GM18858 (cell line): ENCODE results near the gene L3MBTL1.
"Not testable (repeated sequence)": the region's sequence is repeated elsewhere in the genome, so short reads cannot be mapped to it uniquely, and the experiment has no call there.

Source experiments
- ATAC-seq: cut with Tn5 transposase; IDR thresholded peaks from one replicate; pipeline ENCODE4 v1.9.1; 2021; ENCODE audit not compliant: unreplicated experiment

The L3MBTL1 gene

GRCh38 chr20:43502021-43502420 lies 5.5 kb upstream of the L3MBTL1 start:
- ATAC-seq: not testable (repeated sequence)

GRCh38 chr20:43506238-43506637 lies 1.3 kb upstream of the L3MBTL1 start:
- no peak for ATAC-seq

- no peak for ATAC-seq
Measured at GRCh38 chr20:43508106-43508505, 609 bp downstream of the L3MBTL1 start.

DNA sequence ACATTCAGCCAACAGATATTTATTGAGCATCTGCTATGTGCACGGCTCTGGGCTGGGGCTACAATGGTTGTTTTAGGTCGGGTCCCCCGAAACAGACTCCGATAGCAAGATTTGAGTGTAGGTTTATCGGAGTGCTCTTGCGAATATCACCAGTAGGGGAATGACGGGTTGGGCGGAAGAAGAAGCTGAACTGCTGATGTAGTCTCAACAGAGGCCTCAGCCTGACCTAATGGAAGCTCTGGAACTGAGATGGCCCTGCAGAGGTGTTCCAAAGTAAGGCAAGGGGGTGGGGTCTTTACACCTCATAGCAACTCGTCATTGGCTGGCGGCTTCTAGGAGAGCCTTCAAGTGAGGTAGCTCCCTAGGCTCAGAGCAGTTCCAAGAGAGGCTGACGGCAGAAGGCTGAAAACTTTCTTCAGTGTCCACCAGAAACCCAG lies 1.1 kb downstream of the L3MBTL1 start:
- ATAC-seq: no peak

GRCh38 chr20:43511879-43512278 lies 4.4 kb downstream of the L3MBTL1 start:
- no peak for ATAC-seq

DNA sequence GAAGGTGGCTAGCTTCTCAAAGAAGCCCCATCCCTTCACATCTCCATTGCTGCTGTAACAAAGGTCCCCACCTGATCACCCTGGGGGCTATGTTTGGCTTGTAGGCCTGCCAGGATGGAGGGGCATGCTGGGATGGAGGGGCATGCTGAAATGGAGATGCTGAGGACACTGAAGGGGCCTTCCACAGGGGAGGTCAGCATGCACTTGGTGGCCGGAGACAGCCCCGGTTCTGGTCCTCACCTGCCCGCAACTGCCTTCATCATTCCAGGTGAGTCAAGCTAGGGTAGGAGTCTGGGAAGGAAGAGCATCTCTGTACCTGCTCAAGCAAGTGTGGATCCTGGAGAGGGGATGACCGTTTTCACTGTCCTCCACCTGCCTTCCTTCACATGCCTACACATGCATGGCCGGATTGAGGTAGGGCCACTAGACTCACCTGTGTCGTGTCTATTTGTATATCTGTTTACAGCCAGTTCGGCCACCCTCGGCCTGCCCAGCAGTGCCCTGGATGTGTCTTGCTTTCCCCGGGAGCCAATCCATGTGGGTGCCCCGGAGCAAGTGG lies 6.0 kb downstream of the L3MBTL1 start:
- no peak for ATAC-seq

DNA sequence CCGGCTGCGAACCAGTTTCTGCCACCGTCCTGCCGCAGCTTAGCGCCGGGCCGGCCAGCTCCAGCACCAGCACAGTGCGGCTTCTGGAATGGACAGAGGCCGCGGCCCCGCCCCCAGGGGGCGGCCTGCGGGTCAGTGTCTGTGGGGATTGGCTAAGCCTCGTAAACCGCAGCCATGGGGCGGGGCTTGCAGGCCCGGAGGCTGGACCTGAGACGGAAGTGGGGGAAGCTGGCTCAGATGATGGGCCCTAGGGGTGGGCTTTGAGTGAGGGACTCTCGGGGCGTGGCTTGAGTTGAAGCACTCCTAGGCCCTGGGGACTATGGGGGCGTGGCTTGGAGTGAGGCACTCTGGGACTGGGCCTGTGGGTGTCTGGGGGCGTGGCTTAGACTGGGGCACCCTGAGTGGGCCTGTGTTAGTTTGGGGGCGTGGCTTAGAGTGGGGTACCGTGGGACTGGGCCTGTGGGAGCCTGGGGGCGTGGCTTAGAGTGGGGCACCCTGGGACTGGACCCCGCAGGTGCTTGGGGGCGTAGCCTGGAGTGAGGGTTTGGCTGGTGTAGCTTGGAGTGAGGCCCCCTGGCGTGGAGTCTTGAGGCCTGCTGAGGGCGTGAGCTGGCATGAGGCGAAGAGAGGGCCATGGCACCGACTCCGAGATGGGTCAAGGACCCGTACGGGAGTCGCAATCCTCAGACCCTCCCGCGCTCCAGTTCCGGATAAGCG lies 6.6 kb downstream of the L3MBTL1 start:
- ATAC-seq: peak; percentile 76

- ATAC-seq: no peak
Measured at GRCh38 chr20:43514648-43514999, 7.1 kb downstream of the L3MBTL1 start.

GRCh38 chr20:43515628-43516027 lies 8.1 kb downstream of the L3MBTL1 start:
- no peak for ATAC-seq

DNA sequence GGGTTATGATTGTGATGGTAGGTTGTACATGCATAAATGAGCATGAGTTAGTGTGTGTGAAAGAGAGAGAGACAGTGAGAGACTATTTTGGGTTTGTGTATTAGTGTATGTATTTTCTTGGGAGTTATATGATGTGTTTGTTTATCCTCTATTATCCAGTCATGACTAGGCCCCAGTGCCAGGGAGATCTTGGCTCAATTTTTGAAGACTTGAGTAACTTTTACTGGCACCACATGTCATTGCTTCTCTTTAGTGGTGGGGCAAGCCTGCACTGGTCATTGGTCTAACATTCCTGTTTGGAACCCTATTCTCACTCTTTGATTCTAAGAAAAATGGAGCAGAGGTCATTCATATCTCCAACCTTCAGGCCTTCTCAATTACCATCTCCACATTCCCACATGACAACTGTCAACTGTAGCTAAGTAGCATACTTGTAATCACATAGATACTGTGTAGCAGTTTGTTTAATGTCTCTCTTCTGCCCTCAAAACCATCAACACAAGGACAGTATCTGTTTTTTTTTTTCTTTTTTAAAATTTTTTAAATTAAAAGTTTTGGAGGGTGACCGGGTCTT lies 8.8 kb downstream of the L3MBTL1 start:
- ATAC-seq: no peak

- ATAC-seq: no peak
Measured at GRCh38 chr20:43520074-43520630, 12.7 kb downstream of the L3MBTL1 start.

DNA sequence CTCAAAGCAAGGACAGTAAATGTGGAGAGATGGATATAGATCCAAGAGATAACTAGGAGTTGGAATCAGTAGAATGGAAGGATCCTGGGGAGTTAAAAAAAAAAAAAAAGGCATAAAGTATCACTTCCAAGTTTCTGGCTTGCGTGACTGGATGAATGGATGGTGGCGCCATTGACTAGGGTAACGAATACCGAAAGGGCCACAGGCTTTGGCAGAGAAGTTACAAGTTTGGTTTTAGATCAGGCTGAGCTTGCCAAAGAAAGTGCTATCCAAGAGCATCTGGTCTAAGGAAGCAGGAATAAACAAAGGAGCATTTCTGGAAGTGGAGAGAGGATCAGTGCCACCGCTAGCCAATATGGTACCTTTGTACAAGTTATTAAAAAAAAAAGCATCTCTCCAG lies 17.5 kb downstream of the L3MBTL1 start:
- no peak for ATAC-seq

- no peak for ATAC-seq
Measured at GRCh38 chr20:43528258-43528875, 20.9 kb downstream of the L3MBTL1 start.

GRCh38 chr20:43529051-43529450 lies 21.6 kb downstream of the L3MBTL1 start:
- ATAC-seq: no peak

- no peak for ATAC-seq
Measured at GRCh38 chr20:43529457-43530153, 22.1 kb downstream of the L3MBTL1 start.

DNA sequence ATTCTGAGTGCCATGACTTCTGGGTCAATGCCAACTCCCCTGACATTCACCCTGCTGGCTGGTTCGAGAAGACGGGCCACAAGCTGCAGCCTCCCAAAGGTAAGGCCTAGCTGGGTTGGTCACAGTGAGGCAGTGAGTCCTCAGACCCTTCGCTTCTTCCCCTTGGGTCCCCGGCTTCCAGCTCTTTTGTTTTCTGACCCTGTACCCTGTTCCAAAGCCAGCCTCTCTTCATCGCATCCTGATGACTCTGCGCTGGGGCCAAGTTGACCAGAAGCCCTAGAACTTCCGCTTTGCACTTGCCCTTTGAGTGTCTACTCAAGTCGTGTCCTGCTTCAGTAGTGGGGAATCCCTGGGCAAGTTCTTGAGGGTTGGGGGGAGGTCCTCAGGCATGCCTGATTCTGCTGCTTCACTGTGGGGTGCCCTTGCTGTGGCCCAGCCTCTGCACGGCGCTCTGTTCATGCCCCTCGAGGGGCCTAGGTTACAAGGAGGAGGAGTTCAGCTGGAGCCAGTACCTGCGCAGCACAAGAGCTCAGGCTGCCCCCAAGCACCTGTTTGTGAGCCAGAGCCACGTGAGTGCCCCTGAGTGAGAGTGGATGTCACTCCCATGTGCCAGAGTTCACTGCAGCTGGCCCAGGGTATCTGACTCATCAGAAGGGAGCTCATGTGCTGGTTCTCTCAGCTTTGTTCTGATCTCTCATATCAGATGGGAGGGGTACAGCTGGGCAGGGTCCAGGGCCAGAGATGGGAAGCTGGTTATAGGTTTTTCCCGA lies 23.0 kb downstream of the L3MBTL1 start:
- ATAC-seq: no peak

GRCh38 chr20:43531091-43531443 lies 23.6 kb downstream of the L3MBTL1 start:
- no peak for ATAC-seq

GRCh38 chr20:43532416-43533055 lies 25.0 kb downstream of the L3MBTL1 start:
- no peak for ATAC-seq

DNA sequence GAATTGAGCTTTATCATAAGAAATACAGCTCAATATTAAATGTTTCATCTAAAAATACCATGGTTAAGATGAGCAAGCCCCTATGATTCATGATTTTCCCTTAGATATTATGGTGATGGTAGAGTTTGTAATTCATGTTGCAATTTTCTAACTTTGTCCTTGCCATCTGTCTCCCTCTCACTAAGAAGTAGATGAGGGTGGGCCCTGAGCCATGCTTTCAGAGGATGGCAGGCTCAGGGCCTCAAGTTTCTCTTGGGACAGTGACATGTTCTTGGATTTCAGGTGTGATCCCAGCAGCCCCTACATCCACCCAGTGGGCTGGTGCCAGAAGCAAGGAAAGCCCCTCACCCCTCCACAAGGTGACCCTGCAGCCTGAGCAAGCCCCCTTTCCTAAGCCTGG lies 25.6 kb downstream of the L3MBTL1 start:
- ATAC-seq: no peak

DNA sequence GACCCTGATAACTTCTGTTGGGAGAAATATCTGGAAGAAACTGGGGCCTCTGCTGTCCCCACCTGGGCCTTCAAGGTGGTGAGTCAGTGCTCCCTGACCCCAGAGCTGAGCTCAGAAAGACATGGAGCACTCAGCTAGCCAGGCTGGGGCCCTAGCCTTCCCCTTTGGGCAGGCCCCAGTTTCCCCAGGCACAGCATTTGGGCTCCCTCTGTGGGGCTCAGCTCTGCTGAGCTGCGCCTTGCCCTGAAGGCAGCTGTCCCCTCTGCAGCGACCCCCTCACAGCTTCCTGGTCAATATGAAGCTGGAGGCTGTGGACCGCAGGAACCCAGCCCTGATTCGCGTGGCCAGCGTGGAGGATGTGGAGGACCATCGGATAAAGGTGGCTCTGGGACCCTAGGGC lies 26.5 kb downstream of the L3MBTL1 start:
- no peak for ATAC-seq
